Body of pancreas (tissue), 4 donors: ENCODE results near the gene ARHGAP18.

Experiments used
- CTCF ChIP-seq, 7 experiments: fragments of 450-650 bp in 4 of 7; fragments of 200-600 bp in 3 of 7; sonication (generic) in 3 of 7; IDR thresholded peaks; one replicate each; pipeline ENCODE4 v1.5.1; 2016 to 2019; ENCODE audit warnings: antibody characterized with exemption in 7 of 7
- POLR2A ChIP-seq, 3 donors: fragments of 450-650 bp; IDR thresholded peaks; one replicate each; pipeline ENCODE4 v1.6.1; 2016; ENCODE audit warnings: antibody characterized with exemption in 3 of 3, mild to moderate bottlenecking in 2 of 3

GRCh38 chr6:129645830-129646579, 64.0 kb downstream of the ARHGAP18 start:
- TF ChIP-seq CTCF (IDR thresholded peaks at IDR 0.05) (no peak), POLR2A (IDR thresholded peaks at IDR 0.05) (no peak)
